Activated CD4-positive, alpha-beta T cell treated with anti-CD3 and anti-CD28 coated beads, Interleukin-2, amount 50 U/mL, for 1 hour (primary cell): ENCODE measurements around the gene BLTP2.
A peak's percentile ranks its signal among the peaks of the same experiment; 100 is the strongest.
"Not testable (repeated sequence)": the region's sequence is repeated elsewhere in the genome, so short reads cannot be mapped to it uniquely, and the experiment has no call there.

ENCODE experiments used
- DNase-seq: peaks from one replicate; pipeline ENCODE4 v3.0.0-alpha.2; 2020

BLTP2 gene

DNA sequence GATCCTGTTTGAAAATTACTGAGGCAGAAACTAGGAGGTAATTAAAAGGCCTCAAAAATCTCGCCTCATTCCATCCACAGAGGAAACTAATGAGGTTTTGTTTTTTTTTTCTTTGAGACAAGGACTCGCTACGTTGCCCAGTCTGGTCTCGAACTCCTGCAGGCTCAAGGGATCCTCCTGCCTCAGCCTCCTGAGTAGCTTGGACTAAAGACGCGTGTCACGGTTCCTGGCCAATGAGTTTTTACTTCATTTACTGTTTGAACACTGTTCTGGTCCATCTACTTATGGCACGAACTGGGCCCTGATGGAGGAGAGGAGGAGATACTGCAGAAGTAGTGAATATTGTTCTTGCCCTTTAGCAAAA is 600 bp upstream of the BLTP2 start:
- no peak for DNase-seq

DNA sequence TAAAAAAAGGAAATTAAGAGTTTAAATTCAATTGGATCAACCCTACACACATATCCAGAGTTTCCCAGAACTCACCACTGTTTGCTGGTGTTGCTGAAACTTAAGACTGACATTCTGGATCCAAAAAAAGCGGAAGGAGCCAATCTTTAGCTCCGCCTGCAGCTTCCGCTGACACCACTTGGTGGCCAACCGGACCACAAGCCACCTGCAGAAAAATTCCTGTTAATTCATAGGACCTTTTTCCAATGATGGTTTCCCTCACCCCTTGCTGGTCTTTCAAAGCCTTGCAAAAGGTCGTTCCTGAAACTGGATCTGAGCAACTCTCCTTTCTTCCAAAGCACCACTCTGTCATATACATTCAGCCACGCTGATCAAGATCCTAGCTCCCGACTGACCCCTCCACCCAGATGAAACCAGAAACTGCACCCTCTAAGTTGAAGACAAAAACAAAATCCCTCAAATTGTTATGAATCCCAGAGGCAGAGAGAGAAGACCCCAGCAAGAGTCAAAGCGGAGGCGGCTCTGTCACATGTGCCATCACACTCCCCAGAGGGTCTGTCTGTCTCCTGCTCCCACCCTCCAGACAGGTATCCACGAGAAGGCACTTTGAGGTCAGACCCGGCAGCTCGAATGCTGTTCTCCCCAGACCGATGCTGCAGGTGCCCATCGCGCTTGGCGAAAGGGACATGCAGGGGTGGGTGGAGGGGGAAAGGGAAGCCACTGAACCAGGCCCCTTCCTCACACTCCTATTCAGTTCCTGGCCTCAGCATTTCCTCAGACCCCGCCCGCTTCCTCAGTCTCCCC is 773 bp downstream of the BLTP2 start:
- DNase-seq, result peak; percentile 12

DNA sequence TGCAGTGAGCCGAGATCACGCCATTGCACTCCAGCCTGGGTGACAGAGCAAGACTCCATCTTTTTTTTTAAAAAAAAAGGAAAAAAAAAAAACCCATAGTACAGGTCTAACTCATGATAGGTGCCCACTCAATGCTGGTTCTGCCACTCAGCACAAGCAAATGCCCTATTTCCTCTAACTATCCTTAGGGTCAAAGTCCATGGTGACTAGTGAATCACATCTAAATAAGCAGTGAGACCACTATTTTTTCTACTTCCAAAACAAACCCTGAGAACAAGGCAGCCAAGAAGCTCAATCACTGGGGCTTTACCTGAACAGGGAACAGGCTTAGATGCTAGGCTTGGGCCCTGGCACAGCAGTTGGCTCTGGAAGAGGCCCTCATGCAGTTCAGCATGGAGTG is 3.4 kb downstream of the BLTP2 start:
- no peak for DNase-seq

DNA sequence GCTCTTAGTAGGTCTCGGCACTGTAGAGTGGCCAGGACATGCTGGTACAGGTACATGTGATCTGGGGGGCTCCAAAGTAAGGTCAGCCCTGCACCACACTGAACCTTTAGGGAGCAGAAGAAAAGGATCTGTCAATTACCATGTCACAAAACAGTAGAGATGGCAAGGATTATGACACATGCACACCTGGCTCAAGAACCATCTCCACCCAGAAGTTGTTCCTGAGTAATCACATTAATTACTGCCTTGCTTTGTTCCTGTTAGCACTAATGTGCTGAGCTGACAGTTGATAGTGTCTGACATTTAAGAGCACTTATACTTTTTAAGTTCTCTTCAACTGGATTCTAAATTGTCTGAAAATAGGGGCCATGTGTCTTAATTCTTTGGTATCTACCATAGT is 9.5 kb downstream of the BLTP2 start:
- no peak for DNase-seq

DNA sequence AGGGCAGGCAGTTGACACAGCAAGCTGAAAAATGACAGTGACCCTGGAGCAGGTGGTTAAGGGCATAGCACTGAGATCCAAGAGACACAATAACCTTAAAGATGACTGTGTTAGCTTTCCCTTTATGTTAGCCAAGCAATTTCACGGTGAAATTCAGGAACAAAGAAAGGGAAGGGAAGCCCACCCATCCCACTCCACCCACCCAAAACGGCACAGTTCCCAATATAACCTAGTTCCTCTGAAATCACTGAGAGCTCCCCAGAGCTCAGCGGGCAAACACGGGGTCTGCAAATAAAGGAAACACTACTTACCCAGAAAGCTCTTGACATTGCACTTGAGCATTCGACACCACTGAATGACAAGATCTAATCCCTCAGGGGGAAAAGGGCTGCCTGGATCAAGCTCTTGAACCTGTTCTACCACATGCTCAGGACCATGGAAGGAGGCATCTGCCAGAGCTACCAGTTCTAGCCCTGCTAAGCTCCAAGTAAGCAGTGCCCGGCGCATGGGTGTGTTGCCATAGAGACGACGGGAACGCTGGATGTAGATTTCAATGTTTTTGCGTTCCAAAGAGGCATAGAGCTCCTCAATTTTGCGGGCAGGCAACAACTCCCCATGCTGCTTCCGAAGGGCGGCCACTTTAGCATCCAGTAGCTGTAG is 10.6 kb downstream of the BLTP2 start:
- DNase-seq, result no peak

DNA sequence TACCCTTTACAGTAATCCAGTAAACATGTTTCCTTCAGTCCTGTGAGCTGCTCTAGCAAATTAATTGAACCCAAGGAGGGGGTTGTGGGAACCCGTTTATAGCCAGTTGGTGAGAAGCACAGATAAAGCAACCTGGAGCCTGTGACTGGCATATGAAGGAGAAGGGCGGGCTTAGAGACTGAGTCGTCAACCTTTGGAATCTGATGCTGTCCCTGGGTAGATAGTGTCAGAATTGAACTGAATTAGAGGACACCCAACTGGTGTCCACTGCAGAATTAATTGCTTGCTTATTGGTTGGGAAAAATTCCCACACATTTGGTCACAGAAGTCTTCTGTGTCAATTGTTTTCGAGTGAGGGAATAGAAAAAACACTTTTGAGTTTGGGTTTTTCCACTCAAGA is 18.1 kb downstream of the BLTP2 start:
- DNase-seq, result no peak

DNA sequence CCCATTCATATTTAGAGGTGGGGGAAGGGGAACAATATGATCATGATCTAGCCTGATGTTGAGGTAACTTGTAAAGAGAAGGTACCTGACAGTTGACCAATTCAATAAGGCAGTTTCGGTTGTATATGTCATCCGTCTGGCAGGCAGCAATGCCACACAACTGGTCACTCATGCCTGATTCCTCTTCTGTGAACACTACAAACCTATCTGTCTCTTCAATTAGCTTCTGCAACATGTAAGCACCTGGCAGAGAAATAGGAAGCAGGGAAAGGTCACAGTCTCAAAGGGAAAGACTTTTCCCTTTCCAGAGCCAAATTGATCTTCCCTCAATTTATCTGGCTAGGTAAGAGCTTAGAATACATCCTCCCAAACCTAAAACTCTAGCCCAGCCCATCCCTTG is 20.8 kb downstream of the BLTP2 start:
- no peak for DNase-seq

DNA sequence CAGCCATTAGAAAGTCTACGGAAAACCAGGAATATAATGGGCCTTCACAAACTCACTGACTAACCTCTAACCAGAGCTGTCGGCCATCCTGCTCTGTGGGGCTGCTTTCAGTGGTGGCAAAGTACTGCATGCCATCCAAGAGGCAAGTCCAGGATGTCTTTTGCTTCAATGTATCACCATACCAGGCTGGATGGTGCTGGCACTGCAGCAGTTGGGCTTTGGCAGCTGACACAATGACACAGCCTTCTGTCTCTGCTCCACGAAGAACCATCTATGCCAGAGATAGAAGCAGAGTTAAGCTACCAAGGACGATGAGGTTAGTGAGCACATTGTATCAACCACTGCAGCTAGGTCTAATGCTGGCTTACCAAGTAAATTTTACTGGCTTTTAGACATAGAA is 21.3 kb downstream of the BLTP2 start:
- no peak for DNase-seq

DNA sequence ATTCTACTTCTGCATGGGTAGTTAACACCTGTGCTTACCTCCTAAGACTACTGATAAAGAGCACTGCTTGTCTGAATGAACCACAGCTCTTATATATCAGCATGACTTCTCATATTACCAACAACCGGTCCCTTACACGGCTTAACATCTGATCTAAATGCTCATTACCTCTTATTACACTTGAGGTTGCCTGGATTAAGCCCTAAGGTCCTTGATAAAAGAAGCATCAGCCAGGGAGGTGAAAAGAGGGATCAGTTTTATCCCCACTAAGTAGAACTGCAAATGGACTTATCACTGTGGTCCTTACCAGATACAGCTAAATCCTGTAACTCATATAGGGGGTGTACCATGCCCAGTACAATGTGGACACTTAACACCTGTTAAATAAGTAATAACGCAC is 22.8 kb downstream of the BLTP2 start:
- no peak for DNase-seq

DNA sequence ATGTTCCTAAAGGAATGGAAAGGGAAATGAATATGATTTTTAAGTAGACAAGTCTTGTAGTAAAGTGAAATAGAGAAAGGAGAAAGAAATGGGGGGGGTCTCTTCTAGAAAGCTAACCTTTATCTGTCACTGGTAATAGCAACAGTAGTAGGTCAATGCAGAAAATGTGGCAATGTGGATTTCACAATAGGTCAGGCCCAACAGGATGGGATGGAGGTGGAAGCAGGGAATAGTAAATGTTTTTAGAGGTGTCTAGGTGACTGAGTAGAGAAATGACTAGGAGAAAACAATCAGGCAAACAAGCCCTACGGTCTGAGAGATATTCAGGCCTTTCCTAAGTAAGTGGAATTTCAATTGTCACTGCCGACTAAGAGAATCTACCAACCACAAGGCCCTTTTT is 24.9 kb downstream of the BLTP2 start:
- no peak for DNase-seq

DNA sequence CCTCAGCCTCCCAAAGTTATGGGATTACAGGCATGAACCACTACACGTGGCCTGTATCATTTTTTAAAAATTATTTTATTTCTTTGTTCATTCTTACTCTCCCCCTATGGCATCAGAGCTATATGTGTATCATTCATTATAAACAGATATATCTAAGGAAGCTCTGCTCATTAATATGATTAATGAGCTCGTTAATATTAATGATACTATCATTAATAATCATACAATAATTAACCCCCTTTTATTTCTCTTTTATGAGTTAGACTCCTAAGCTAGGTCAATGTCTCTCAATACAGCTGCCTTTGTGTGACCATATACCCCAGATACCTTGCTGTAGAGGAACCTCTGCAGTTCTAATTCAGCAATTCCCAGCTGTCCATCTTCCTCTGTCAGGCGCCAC is 26.5 kb downstream of the BLTP2 start:
- no peak for DNase-seq

DNA sequence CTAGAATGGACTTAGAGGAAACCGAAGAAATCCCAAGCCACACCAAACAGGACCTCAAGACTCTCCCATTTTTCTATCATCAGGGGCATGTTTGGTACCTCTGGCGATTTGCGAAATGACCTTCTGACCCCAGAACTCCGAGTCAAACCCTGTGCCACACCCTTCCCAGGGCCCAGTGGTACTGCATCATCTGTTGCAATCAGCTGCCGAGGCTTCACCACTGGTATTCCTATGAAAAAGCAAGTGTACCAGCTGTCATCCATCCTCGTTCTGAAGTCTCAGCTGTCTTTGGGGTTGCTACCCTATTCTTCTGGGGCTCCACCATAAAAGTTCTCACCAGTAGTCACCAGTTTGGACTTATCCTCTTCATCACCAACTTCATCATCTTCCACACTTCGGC is 28.7 kb downstream of the BLTP2 start:
- no peak for DNase-seq

DNA sequence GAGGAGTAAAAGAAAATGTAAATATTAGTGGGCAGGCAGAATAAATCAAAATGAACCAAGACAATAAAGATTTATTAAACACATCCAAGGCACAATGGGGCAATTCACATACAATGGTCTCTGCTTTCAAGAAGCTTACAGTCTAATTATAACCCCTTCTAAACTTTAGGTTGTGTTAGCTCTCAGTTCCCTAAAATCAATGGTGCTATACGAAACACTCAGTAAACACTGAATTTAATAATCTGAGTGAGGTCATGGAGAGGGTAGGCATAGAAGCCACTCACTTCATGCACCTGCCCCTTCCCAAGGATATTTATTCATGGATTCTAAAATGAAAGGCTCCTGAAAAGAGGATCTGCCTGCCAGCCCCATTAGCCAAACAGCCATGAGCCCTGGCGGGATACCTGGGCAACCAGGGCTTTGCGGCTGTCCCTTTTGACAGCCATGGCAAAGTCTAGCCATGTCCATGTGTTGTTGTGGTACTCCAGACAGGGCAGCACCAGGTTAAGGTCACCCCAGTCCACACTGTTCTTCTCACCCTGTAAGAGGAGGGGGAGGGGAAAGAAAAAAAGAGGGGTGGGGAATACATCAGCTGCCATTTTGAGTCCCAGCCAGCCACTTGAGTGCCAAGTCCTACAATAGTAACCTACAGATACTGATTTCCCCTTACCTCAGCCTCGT is 29.6 kb downstream of the BLTP2 start:
- DNase-seq, result no peak

DNA sequence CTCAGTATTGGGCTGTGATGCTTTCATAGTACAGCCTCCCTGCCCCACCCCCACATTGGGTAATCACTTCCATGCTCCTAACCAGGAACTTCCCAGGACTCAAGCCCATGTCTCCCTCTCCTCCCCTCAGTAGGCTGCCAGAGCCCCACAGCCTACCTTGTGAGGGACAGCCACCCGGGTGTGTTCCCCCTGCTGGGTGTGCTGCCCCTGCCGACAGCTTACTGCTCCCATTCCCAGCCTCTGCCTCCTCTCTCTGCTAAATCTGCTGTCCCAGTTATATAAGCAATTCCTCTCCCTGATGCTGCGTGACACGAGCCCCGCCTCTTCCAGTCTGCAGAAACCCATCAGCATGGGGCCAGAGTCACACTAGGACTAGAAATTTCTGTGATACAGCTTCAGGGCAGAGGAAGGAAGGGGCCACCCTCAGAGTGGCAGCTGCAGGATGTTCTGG is 31.0 kb downstream of the BLTP2 start, which contains the start of gene RSKR:
Gene RSKR (minus strand): TSS at position 255 of the 451 bp plus-strand sequence. CDS start 24 bp downstream, at position 231.
- no peak for DNase-seq

DNA sequence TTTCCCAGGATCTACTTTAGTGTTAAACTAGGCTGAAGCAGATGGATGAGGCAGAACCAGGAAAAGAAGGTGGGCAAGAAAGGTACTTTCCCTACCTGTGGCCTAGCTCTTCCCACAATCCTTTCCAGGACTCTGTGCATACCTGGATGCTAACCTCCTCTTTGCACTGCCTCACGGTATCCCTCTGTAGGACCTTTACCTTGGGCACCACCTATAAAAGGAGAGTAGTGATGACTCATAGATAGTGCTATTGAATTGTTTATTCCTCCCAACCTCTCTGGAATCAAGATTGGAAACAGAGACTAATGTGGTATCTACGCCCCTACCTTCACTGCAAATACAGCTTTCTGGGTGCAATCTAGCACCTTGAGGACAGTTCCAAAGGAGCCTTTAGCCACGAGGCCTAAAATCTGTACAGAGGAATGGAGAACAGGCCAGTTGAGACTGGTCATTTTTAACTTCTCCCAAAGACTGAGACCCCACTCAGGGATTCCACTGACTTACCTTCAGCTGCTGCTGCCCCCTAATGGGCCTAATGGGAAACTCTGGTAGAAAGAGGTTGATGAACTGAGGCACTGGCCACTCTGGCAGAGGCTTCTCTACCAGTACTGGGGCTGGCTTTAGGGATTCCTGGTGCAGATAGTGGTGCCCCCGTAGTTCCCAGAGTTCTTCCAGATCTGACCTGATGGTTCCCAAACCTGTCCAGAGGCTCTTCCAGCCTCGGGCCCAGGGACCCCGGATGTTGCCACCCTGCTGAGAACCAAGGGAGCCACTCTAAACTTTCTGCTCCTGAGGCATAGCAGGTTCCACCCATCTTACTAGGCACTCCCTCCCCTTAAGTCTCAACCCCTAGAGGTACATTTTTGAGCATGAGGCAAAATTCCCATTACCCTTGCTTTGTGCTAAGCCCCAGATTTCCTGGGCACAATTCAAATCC is 31.8 kb downstream of the BLTP2 start:
- peak; percentile 32 for DNase-seq

DNA sequence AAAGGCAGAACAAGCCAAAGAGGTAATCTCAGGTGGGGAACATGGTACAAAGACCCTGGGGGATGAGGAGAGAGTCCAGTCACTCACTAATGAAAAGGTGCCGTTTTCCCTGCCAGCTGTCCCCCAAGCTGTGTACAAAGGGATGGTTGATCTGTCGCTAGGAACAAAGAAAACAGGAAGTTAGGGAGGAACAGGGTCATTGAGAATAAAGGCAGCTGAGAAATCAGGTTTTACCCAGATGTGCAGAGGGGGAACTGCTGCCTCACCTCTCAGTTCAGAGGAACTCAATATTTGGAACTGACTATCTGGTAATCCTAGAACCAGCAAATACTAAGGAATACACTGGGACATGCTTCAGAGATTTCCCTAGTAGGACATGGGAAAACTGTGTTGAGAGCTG is 32.4 kb downstream of the BLTP2 start:
- DNase-seq, result no peak

DNA sequence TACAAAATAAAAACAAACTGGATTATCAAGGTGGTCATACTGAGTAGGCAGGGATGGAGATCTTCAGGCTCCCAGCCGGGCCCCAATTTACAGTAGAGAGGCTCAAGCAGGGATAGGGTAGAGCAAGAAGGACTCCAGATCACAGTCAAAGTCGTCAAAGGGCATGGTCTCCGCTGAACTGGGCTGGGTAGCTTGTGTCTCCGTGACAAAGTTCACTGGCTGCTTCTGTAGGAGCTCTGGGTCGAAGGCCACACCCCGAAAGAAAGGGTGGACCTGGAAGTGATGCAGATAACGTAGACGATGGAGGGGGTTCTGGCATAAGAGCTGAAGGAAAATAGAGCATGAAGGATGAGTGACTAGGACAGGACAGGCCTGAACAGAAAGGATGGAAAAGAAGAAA is 34.6 kb downstream of the BLTP2 start:
- DNase-seq, result no peak

DNA sequence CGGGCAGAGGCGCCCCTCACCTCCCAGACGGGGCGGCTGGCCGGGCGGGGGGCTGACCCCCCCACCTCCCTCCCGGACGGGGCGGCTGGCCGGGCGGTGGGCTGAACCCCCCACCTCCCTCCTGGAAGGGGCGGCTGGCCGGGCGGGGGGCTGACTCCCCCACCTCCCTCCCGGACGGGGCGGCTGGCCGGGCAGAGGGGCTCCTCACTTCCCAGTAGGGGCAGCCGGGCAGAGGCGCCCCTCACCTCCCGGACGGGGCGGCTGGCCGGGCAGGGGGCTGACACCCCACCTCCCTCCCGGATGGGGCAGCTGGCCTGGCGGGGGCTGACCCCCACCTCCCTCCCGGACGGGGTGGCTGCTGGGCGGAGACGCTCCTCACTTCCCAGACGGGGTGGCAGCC is 40.9 kb downstream of the BLTP2 start:
- DNase-seq, result not testable (repeated sequence)

DNA sequence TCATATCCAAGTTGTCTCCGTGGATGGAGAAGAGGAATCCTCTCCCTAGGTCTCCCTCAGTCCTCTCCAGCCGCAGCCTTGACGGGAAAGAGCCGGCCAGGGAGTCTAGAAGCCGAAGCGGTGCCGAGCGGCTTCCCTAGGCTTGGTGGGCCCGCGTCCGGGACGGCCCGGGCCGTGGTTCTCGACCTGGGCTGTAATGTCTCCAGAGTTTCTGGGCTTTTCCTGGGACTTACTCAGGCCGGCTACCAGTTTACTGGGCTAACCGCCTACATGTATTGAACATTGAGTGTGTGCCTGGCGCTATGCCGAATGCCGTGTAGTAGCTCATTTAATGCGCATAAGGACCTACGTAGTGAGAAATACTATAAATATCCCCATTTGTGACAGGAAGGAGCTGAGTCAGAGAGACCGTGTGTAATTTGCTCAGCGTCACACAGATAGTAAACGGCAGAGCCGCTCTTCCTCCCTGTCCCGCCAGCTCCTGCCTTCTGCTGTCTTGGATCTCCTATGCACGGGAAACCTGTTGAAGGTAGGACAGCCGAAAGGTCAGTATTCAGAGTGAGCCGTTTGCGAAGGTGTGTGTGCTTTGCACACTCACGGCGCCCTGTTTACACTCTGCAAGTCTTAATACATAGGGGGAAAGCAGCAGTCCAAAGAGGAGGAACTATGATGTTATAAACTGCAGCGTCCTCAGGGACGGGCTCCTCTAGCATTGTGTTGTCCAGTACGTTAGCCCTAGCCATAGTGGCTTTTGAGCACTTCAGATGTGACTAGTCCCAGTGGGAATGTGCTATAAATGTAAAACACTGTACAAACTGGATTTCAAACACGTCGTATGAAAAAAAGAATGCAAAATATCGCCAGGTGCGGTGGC is 45.4 kb downstream of the BLTP2 start:
- peak; percentile 63 for DNase-seq

DNA sequence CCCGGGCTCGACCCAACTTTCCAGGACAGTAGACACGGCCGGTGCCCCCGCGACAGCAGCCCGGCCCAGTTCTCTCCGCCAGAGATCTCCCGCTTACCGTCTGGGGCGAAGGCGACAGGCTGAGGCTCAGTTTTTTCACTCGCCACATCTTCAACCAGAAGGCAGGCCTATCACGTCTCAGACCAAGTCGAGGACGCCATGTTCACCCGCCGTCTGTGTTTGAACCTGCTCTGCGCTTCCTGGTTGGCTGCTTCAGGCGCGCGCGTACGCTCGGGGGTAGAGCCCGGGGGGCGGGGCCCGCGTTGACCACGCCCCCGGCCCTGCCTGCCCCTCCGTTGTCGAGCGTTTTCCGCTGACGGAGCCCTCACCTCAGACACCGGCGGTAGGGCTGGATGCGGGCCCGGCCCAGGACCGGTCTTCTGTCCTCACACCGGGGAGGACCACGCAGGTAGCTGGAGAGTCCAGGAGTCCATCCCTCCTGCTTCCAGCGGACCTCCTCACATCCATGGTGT is 46.1 kb downstream of the BLTP2 start, which contains the start of gene SPAG5:
Gene SPAG5 (minus strand): TSS at position 227 of the 512 bp plus-strand sequence. CDS start 79 bp downstream, at position 148.
- peak; percentile 94 for DNase-seq

DNA sequence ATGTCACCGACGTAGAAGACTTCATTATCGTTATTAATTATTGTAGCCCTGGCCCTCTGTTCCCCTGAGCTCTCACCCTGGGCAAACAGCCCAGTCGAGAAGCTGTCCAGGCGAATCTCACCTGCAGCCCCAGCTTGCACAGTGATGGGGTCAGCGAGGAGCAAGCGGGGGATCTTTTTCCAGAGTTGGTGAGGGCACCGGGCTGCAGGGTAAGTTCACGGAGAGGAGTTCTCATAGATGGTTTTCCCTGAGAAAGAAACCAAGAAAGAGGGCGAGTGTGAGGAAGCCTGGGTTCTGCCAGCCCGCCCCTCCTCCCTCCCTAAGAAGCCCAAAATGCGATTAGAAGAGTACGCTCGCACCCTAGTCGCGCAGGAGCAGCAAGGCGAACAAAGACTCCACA is 46.6 kb downstream of the BLTP2 start:
- no peak for DNase-seq
